ENCODE results near the gene LHPP. TPM values are rescaled to one million over a fixed set of nuclear protein-coding genes. Genes with fewer than 3 reads are reported as not detected.

The LHPP gene
- total RNA-seq, 1 experiment from 2014 or later = 3.7 TPM

GRCh38 chr10:124416733-124417132 lies 44.9 kb upstream of the LHPP start:
- BruUV-seq (replicated peaks) = no TSS peak
- Mint-ChIP-seq H3K9me3 (ENCODE audit: unreplicated experiment) (no peaks in the 10 kb centered on the region), H3K27ac (ENCODE audit: low read depth, unreplicated experiment) (no peak overlapping the region), H3K27me3 (ENCODE audit: insufficient read depth, unreplicated experiment) (no peaks in the 10 kb centered on the region), H3K4me1 (ENCODE audit: insufficient read depth, unreplicated experiment) (peaks cover 39% of the 10 kb centered on the region), H3K36me3 (ENCODE audit: insufficient read depth, unreplicated experiment) (peaks cover 18% of the 10 kb centered on the region), H3K4me3 (ENCODE audit: unreplicated experiment) (peak overlapping the region; percentile 78)
- TF ChIP-seq CTCF (IDR thresholded peaks at IDR 0.05; ENCODE audit: unreplicated experiment) = no peak
- peak; percentile 40 for DNase-seq (ENCODE audit: unreplicated experiment)
- intact Hi-C loops (cut with micrococcal nuclease) = no loop called here
- ChIA-PET POLR2A (interaction anchor here (0.7 to 5.3 kb wide), 15 partner anchors 8 to 1948 kb away, joined by 3 to 24 read pairs (median 5); partner anchors contain the start of genes CHST15 and LHPP), CTCF (interaction anchor here (0.6 to 3.3 kb wide), 3 partner anchors 12 to 1099 kb away, joined by 3 to 22 read pairs (median 3); no protein-coding TSS in a partner anchor)

DNA sequence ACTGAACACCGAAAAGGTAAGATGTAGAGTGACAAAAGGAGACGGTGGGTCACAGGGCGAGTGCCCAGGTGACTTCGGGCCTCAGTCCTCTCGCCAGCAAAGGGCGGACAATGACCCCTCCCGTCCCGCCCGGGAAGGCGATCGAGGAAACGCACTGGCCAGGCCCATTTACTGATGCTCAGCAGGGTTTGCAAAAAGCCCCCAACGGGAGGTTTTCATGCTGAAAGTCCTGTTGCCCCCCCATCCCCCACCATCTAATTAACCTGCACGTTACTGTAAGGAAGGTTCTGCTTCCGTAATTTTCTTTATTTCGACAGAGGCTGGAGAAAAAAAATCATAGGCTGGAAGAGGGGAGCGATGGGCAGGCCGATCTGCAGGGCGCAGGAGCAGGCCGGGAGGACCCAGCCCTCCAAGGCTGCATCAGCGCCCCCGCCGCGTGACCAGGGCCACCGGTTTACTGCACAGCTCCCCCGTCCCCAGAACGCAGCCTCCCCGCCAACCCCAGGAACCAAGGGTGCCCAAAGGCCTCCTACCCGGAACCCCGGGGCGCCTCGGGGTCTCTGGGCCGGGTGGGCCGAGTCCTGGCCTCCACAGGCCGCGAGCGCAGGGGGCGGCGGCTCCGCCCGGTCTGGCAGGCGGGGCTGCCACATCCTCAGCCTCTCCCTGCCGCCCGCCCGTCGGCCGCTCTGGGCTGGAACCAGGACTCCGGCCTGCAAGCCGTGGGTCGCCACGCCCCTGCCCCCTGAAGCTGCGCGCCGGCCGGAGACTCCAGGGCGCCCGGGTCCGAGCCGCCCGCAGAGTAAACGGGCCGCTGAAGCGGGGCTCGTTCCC lies 43.5 kb upstream of the LHPP start:
- ChIA-PET POLR2A (interaction anchor here (0.6 to 5.3 kb wide), 30 partner anchors 9 to 1949 kb away, joined by 3 to 24 read pairs (median 4); partner anchors contain the start of genes CHST15 and LHPP), CTCF (interaction anchor here (0.6 to 3.3 kb wide), 4 partner anchors 14 to 331 kb away, joined by 3 to 22 read pairs (median 3); no protein-coding TSS in a partner anchor)
- intact Hi-C loops (cut with micrococcal nuclease) = no loop called here
- peak; percentile 55 for DNase-seq (ENCODE audit: unreplicated experiment)
- no peak for TF ChIP-seq CTCF (IDR thresholded peaks at IDR 0.05; ENCODE audit: unreplicated experiment)
- H3K4me3 Mint-ChIP-seq (ENCODE audit: unreplicated experiment) = peak overlapping the region; percentile 78
- H3K27ac Mint-ChIP-seq (ENCODE audit: low read depth, unreplicated experiment) = peak overlapping the region; percentile 81
- H3K27me3 Mint-ChIP-seq (ENCODE audit: insufficient read depth, unreplicated experiment) = no peaks in the 10 kb centered on the region
- H3K9me3 Mint-ChIP-seq (ENCODE audit: unreplicated experiment) = no peaks in the 10 kb centered on the region
- peaks cover 9% of the 10 kb centered on the region for H3K36me3 Mint-ChIP-seq (ENCODE audit: insufficient read depth, unreplicated experiment)
- peaks cover 39% of the 10 kb centered on the region for H3K4me1 Mint-ChIP-seq (ENCODE audit: insufficient read depth, unreplicated experiment)
- BruUV-seq (replicated peaks) = no TSS peak

GRCh38 chr10:124418726-124419501 lies 42.7 kb upstream of the LHPP start, which contains the start of gene OAT:
OAT (minus strand) TSS chr10:124418923; CDS start chr10:124412171, 6,752 bp downstream.
- DNase-seq (ENCODE audit: unreplicated experiment) = peak; percentile 97
- H3K4me1 Mint-ChIP-seq (ENCODE audit: insufficient read depth, unreplicated experiment) = peaks cover 31% of the 10 kb centered on the region
- peaks cover under 1% of the 10 kb centered on the region for H3K36me3 Mint-ChIP-seq (ENCODE audit: insufficient read depth, unreplicated experiment)
- no peaks in the 10 kb centered on the region for H3K27me3 Mint-ChIP-seq (ENCODE audit: insufficient read depth, unreplicated experiment)
- no peaks in the 10 kb centered on the region for H3K9me3 Mint-ChIP-seq (ENCODE audit: unreplicated experiment)
- no peak for TF ChIP-seq CTCF (IDR thresholded peaks at IDR 0.05; ENCODE audit: unreplicated experiment)
- H3K27ac Mint-ChIP-seq (ENCODE audit: low read depth, unreplicated experiment) = peak within 1 kb of the TSS; percentile 81
- intact Hi-C loops (cut with micrococcal nuclease) = no loop called here
- POLR2A ChIA-PET = interaction anchor here (0.7 to 3.1 kb wide), 19 partner anchors 8 to 740 kb away, joined by 3 to 16 read pairs (median 4); partner anchors contain the start of genes LHPP and NKX1-2
- H3K4me3 Mint-ChIP-seq (ENCODE audit: unreplicated experiment) = peak within 1 kb of the TSS; percentile 78
- CTCF ChIA-PET = interaction anchor here (0.5 to 0.8 kb wide), 7 partner anchors 10 to 332 kb away, joined by 3 read pairs; no protein-coding TSS in a partner anchor
- BruUV-seq (replicated peaks) = no TSS peak
